Tibial nerve (tissue), 4 donors: ENCODE measurements around the gene FBXL20. TPM values are rescaled to one million over a fixed set of nuclear protein-coding genes. Genes with fewer than 3 reads are reported as not detected.

Experiments
- DNase-seq, 2 donors: peaks; one replicate each; pipeline ENCODE4 v3.0.0-alpha.2; 2019; ENCODE audit warnings: low spot score in 2 of 2
- H3K27ac ChIP-seq, 4 donors: fragments of 200-600 bp; sonication (generic) in 3 of 4; one replicate each; pipeline ENCODE4 v1.5.1; 2017 to 2019; ENCODE audit warnings: mild to moderate bottlenecking in 1 of 4
- H3K27me3 ChIP-seq, 2 donors: fragments of 200-600 bp; sonication (generic) in 1 of 2; one replicate each; pipeline versions ENCODE4 v1.5.1 to v1.6.0; 2017 to 2019
- H3K36me3 ChIP-seq, 3 donors: fragments of 200-600 bp; sonication (generic); one replicate each; pipeline ENCODE4 v1.5.1; 2018 to 2019
- H3K4me1 ChIP-seq, 4 donors: fragments of 200-600 bp; sonication (generic) in 3 of 4; one replicate each; pipeline ENCODE4 v1.5.1; 2017 to 2019
- H3K4me3 ChIP-seq, 4 donors: fragments of 200-600 bp; sonication (generic) in 3 of 4; one replicate each; pipeline ENCODE4 v1.5.1; 2017 to 2019; ENCODE audit warnings: mild to moderate bottlenecking in 1 of 4, moderate library complexity in 1 of 4
- H3K9me3 ChIP-seq, 4 donors: fragments of 200-600 bp; sonication (generic) in 3 of 4; one replicate each; pipeline ENCODE4 v1.5.1; 2017 to 2019
- EP300 ChIP-seq, 2 donors: sonication (generic); formaldehyde crosslinking; IDR thresholded peaks; one replicate each; pipeline ENCODE4 v1.6.1; 2017; ENCODE audit warnings: antibody characterized with exemption in 2 of 2, mild to moderate bottlenecking in 1 of 2
- POLR2A ChIP-seq, 2 donors: fragments of 450-650 bp; IDR thresholded peaks; one replicate each; pipeline ENCODE4 v1.6.1; 2017; ENCODE audit warnings: antibody characterized with exemption in 2 of 2, mild to moderate bottlenecking in 2 of 2, moderate library complexity in 2 of 2
- WGBS, 2 donors: methylation state at CpG; one replicate each; pipeline ENCODE4 v1.1.5; 2018; 5-methylcytosine and 5-hydroxymethylcytosine counted together
- total RNA-seq, 4 donors: library from RNA; depleted of rRNA; stranded (reverse); fragments of >200 nt; gene quantifications; one replicate each; pipeline ENCODE4 v1.1.0, GENCODE V29; 2016
- TF ChIP-seq, protein P1 (sequence below), 5 experiments: fragments of 200-600 bp in 3 of 5; fragments of 450-650 bp in 2 of 5; sonication (generic) in 3 of 5; IDR thresholded peaks; one replicate each; pipeline ENCODE4 v1.5.1; 2016 to 2019; ENCODE audit warnings: antibody characterized with exemption in 5 of 5, mild to moderate bottlenecking in 3 of 5, moderate library complexity in 2 of 5

Gene FBXL20
- total RNA-seq, 4 donors from 2014 or later = 21.1 to 32.4 (median 30.4) TPM

DNA sequence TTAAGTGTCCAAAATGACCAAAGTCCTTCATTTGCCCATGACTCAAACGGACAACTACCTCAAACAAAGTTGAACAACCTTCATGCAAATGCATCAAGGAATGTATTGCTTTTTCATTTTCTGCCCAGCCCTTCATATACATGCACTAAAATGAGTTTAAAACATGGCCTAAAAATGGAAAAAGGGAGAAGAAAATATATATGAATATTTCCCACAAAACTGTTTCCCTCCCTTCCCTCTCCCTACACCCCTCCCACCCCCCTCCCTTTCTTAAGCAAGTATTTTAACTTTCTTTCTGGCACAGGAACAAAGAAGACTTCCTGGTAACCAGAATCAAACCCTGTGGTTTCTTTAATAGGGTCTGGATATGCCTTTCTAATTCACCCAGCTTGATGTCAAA lies 5.5 kb upstream of the FBXL20 start:
- Histone ChIP-seq H3K36me3 (peaks cover 0 to 68% (median 8%) of the 10 kb centered on the region in 3 donors), H3K27me3 (no peaks in the 10 kb centered on the region), H3K4me1 (peaks cover 0 to 8% (median 2%) of the 10 kb centered on the region in 4 donors), H3K4me3 (no peak overlapping the region), H3K27ac (no peak overlapping the region), H3K9me3 (no peaks in the 10 kb centered on the region)
- DNase-seq = no peak
- TF ChIP-seq POLR2A (IDR thresholded peaks at IDR 0.05) (no peak), EP300 (IDR thresholded peaks at IDR 0.05) (no peak)
- TF ChIP-seq, protein P1, sequence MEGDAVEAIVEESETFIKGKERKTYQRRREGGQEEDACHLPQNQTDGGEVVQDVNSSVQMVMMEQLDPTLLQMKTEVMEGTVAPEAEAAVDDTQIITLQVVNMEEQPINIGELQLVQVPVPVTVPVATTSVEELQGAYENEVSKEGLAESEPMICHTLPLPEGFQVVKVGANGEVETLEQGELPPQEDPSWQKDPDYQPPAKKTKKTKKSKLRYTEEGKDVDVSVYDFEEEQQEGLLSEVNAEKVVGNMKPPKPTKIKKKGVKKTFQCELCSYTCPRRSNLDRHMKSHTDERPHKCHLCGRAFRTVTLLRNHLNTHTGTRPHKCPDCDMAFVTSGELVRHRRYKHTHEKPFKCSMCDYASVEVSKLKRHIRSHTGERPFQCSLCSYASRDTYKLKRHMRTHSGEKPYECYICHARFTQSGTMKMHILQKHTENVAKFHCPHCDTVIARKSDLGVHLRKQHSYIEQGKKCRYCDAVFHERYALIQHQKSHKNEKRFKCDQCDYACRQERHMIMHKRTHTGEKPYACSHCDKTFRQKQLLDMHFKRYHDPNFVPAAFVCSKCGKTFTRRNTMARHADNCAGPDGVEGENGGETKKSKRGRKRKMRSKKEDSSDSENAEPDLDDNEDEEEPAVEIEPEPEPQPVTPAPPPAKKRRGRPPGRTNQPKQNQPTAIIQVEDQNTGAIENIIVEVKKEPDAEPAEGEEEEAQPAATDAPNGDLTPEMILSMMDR (IDR thresholded peaks at IDR 0.05) = no peak
- 74 to 83% methylated on average over 1 of the region's 1 CpG for WGBS, 2 donors

DNA sequence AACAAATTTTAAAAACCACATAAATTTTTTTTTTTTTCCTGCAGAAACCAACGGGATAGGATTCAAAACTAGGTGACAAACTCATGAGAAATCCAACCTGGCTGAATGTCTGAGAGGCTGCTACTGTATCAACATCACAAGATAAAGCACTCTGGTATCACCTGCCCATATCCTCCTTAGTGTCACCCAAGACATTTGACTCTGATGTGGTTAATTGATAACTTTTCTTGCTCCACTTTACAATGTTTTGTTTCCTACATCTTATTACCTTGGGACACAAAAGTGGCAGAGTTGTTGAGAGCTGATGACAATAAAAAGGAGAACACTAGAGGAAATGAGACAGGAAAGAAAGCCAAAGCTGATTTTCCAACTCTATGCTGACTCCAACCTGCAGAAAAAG lies 4.0 kb upstream of the FBXL20 start:
- TF ChIP-seq POLR2A (IDR thresholded peaks at IDR 0.05) (no peak), EP300 (IDR thresholded peaks at IDR 0.05) (no peak)
- TF ChIP-seq, protein P1 (IDR thresholded peaks at IDR 0.05) = no peak
- WGBS, 2 donors = 61 to 79% methylated on average over 1 of the region's 1 CpG
- H3K36me3 ChIP-seq = peaks cover 0 to 53% (median 0%) of the 10 kb centered on the region in 3 donors
- H3K9me3 ChIP-seq = no peaks in the 10 kb centered on the region
- no peak overlapping the region for H3K27ac ChIP-seq
- no peak overlapping the region for H3K4me3 ChIP-seq
- H3K27me3 ChIP-seq = no peaks in the 10 kb centered on the region
- peaks cover 0 to 10% (median 3%) of the 10 kb centered on the region in 4 donors for H3K4me1 ChIP-seq
- no peak for DNase-seq

DNA sequence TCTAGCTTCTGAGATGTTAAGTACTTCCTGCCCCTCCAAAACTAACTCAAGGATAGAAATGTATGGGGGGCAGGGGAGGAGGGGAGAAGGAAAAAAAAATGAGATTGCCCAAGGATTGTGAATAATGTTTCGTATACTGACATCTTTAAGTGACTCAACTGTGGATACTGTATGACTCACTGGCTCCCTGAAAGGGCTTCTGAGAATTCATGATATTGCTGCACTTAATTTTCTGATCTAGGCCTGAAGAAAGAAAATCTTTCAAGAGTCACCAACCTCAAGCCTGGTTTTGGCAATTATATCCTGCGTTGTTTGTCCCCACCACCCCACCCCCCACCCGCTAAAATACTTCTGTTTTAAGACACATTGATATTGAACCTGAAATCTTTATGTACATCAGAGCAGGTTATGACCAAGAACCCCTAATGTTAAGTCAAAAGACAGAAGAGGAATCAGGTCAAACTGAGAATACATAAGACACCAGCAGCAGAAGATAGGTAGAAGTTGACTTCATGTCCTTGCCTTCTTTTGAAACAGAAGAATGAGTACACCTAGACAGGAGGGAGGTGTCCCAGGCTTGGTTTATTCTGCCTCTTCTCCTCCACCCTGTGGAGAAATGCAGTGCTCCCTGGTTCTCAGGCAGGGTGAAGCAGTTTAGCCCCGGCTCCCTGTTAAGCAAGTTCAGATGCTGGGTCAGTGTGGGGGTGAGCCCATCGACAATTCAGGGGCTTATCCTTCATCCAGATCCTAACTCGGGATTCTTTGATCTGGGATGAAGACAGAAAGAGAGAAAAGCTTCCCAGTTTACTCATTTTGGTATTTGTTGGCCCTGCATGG lies 3.3 kb upstream of the FBXL20 start:
- Histone ChIP-seq H3K4me1 (peaks cover 0 to 17% (median 10%) of the 10 kb centered on the region in 4 donors), H3K27ac (no peak overlapping the region), H3K36me3 (peaks cover 0 to 46% (median 0%) of the 10 kb centered on the region in 3 donors), H3K27me3 (no peaks in the 10 kb centered on the region), H3K4me3 (no peak overlapping the region), H3K9me3 (no peaks in the 10 kb centered on the region)
- no peak for DNase-seq
- 71 to 81% methylated on average over 6 of the region's 6 CpGs for WGBS, 2 donors
- TF ChIP-seq POLR2A (IDR thresholded peaks at IDR 0.05) (no peak), EP300 (IDR thresholded peaks at IDR 0.05) (no peak)
- TF ChIP-seq, protein P1 (IDR thresholded peaks at IDR 0.05) = no peak

DNA sequence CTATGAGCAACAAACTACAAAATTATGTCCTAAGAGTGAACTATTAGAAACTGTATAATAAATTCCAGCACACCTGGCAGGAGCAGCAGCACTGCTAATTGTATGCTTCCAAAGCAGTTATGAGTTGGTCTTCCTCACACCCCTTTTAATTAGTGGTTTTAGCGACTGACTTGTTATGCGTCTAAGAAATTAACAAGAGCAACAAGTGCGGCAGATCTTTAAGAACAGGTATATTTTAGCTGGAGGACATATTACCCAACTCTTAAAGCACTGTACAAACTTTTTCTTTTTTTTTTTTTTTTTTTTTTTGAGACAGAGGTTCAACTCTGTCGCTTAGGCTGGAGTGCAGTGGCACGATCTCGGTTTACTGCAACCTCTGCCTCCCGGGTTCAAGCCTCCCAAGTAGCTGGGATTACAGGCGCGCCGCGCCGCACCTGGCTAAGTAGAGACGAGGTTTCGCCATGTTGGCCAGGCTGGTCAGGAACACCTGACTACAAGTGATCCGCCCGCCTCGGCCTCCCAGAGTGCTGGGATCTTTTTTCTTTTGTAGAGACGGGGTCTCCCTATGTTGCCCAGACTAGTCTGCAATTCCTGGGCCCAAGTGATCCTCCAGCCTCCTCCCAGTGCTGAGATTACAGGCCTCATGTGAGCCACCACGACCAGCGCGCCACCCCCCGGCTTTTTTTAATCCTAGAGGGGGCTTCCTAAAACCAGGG lies 1.6 kb upstream of the FBXL20 start:
- no peaks in the 10 kb centered on the region for H3K9me3 ChIP-seq
- WGBS, 2 donors = 65 to 68% methylated on average over 22 of the region's 22 CpGs
- H3K27ac ChIP-seq = no peak overlapping the region
- H3K4me3 ChIP-seq = peak overlapping the region in 1 of 4 donors; percentile 78
- H3K4me1 ChIP-seq = peaks cover 0 to 34% (median 17%) of the 10 kb centered on the region in 4 donors
- TF ChIP-seq, protein P1 (IDR thresholded peaks at IDR 0.05) = no peak
- TF ChIP-seq EP300 (IDR thresholded peaks at IDR 0.05) = no peak
- TF ChIP-seq POLR2A (IDR thresholded peaks at IDR 0.05) = no peak
- DNase-seq = no peak
- peaks cover 0 to 29% (median 0%) of the 10 kb centered on the region in 3 donors for H3K36me3 ChIP-seq
- no peaks in the 10 kb centered on the region for H3K27me3 ChIP-seq
